ENCODE measurements around the gene MTG2. TPM values are rescaled to one million over a fixed set of nuclear protein-coding genes. Genes with fewer than 3 reads are reported as not detected.

The MTG2 gene
- total and polyA plus RNA-seq, 2 of the 13 experiments (the other 11 are each of a cell fraction or from before 2014, with no cell fraction given): 20.4 to 37.8 TPM

- TF ChIP-seq, protein P1, sequence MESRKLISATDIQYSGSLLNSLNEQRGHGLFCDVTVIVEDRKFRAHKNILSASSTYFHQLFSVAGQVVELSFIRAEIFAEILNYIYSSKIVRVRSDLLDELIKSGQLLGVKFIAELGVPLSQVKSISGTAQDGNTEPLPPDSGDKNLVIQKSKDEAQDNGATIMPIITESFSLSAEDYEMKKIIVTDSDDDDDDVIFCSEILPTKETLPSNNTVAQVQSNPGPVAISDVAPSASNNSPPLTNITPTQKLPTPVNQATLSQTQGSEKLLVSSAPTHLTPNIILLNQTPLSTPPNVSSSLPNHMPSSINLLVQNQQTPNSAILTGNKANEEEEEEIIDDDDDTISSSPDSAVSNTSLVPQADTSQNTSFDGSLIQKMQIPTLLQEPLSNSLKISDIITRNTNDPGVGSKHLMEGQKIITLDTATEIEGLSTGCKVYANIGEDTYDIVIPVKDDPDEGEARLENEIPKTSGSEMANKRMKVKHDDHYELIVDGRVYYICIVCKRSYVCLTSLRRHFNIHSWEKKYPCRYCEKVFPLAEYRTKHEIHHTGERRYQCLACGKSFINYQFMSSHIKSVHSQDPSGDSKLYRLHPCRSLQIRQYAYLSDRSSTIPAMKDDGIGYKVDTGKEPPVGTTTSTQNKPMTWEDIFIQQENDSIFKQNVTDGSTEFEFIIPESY (CRISPR knock-in tag; IDR thresholded peaks at IDR 0.05): peak; percentile 54; the same call in 1 of the 2 replicates
- TF ChIP-seq MTF2 (CRISPR knock-in tag; IDR thresholded peaks at IDR 0.05; ENCODE audit: borderline replicate concordance): no peak; the same call in 1 of the 2 replicates
- TF ChIP-seq SSRP1 (CRISPR knock-in tag; IDR thresholded peaks at IDR 0.05): peak; percentile 92
- TF ChIP-seq ZNF674 (CRISPR knock-in tag; IDR thresholded peaks at IDR 0.05; ENCODE audit: low read depth): 0 out of 2 replicates have a peak, but pooled peaks have one; percentile 88
- no peak; the same call in 1 of the 2 replicates for TF ChIP-seq ZMAT5 (CRISPR knock-in tag; IDR thresholded peaks at IDR 0.05; ENCODE audit: borderline replicate concordance, low read depth)
- TF ChIP-seq ZMAT3 (CRISPR knock-in tag; conservative IDR thresholded peaks at IDR 0.05): peak; percentile 90
- peak; percentile 80; the same call in 1 of the 2 replicates for TF ChIP-seq ZNF737 (CRISPR knock-in tag; IDR thresholded peaks at IDR 0.05; ENCODE audit: borderline replicate concordance)
- peak; percentile 98 for TF ChIP-seq ZNF776 (CRISPR knock-in tag; IDR thresholded peaks at IDR 0.05)
- TF ChIP-seq HOMEZ (CRISPR knock-in tag; IDR thresholded peaks at IDR 0.05; ENCODE audit: low read depth): peak; percentile 70; the same call in 1 of the 2 replicates
- peak; percentile 99 for TF ChIP-seq ZNF782 (CRISPR knock-in tag; IDR thresholded peaks at IDR 0.05; ENCODE audit: borderline replicate concordance)
- TF ChIP-seq, protein P2, sequence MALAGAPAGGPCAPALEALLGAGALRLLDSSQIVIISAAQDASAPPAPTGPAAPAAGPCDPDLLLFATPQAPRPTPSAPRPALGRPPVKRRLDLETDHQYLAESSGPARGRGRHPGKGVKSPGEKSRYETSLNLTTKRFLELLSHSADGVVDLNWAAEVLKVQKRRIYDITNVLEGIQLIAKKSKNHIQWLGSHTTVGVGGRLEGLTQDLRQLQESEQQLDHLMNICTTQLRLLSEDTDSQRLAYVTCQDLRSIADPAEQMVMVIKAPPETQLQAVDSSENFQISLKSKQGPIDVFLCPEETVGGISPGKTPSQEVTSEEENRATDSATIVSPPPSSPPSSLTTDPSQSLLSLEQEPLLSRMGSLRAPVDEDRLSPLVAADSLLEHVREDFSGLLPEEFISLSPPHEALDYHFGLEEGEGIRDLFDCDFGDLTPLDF (CRISPR knock-in tag; IDR thresholded peaks at IDR 0.05): peak; percentile 85
- TF ChIP-seq, protein P3, sequence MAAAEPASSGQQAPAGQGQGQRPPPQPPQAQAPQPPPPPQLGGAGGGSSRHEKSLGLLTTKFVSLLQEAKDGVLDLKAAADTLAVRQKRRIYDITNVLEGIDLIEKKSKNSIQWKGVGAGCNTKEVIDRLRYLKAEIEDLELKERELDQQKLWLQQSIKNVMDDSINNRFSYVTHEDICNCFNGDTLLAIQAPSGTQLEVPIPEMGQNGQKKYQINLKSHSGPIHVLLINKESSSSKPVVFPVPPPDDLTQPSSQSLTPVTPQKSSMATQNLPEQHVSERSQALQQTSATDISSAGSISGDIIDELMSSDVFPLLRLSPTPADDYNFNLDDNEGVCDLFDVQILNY (CRISPR knock-in tag; conservative IDR thresholded peaks at IDR 0.05): peak; percentile 69
- TF ChIP-seq RBAK (CRISPR knock-in tag; IDR thresholded peaks at IDR 0.05): no peak; the same call in 1 of the 2 replicates
- TF ChIP-seq ZFX (CRISPR knock-in tag; IDR thresholded peaks at IDR 0.05; ENCODE audit: low read depth): peak; percentile 99
- TF ChIP-seq ZSCAN22 (CRISPR knock-in tag; IDR thresholded peaks at IDR 0.05): peak; percentile 74; the same call in 1 of the 2 replicates
- peak; percentile 98; the same call in 1 of the 2 replicates for TF ChIP-seq ZNF788 (CRISPR knock-in tag; IDR thresholded peaks at IDR 0.05; ENCODE audit: borderline replicate concordance)
- TF ChIP-seq, protein P4, sequence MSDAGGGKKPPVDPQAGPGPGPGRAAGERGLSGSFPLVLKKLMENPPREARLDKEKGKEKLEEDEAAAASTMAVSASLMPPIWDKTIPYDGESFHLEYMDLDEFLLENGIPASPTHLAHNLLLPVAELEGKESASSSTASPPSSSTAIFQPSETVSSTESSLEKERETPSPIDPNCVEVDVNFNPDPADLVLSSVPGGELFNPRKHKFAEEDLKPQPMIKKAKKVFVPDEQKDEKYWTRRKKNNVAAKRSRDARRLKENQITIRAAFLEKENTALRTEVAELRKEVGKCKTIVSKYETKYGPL (CRISPR knock-in tag; IDR thresholded peaks at IDR 0.05): peak; percentile 92
- TF ChIP-seq TERF1 (CRISPR knock-in tag; IDR thresholded peaks at IDR 0.05): no peak
- peak; percentile 97 for TF ChIP-seq RNF2 (conservative IDR thresholded peaks at IDR 0.05; ENCODE audit: low read depth)
- peak; percentile 77; the same call in 1 of the 2 replicates for TF ChIP-seq ZNF879 (CRISPR knock-in tag; IDR thresholded peaks at IDR 0.05)
These were observed at the start of gene MTG2 (continued) for GRCh38 chr20:62182469-62183425.

Data from HepG2 (cell line).